Activated CD8-positive, alpha-beta memory T cell treated with anti-CD3 and anti-CD28 coated beads, Interleukin-2, amount 50 U/mL, for 1 hour (primary cell): Measurements from ENCODE around the gene SLAIN1.

Experiments
- DNase-seq: peaks from one replicate; pipeline ENCODE4 v3.0.0-alpha.2; 2020; ENCODE audit errors: extremely low read depth

Gene SLAIN1

DNA sequence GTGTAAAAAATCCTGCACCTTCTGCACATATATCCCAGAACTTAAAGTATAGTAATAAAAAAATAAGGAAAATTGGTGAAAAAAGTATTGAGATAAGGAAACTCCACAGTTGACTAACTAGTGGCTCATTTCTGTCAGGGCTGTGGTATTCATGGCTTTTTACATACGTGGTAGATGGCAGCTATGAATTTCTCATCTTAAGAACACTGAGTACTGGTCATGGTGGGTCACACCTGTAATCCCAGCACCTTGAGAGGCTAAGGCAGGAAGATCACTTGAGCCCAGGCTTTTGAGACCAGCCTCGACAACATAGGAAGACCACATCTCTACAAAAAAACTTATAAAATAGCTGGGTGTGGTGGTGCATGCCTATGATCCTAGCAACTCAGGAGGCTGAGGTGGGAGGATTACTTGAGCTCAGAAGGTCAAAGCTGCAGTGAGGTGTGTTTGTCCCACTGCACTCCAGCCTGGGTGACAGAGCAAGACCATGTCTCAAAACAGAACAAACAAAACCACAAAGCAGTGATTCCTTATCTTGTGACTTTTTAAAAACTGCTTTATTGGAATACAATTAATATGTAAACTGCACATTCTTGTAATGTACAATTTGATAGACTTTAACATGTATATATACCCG is 16.8 kb downstream of the SLAIN1 start:
- DNase-seq = no peak

DNA sequence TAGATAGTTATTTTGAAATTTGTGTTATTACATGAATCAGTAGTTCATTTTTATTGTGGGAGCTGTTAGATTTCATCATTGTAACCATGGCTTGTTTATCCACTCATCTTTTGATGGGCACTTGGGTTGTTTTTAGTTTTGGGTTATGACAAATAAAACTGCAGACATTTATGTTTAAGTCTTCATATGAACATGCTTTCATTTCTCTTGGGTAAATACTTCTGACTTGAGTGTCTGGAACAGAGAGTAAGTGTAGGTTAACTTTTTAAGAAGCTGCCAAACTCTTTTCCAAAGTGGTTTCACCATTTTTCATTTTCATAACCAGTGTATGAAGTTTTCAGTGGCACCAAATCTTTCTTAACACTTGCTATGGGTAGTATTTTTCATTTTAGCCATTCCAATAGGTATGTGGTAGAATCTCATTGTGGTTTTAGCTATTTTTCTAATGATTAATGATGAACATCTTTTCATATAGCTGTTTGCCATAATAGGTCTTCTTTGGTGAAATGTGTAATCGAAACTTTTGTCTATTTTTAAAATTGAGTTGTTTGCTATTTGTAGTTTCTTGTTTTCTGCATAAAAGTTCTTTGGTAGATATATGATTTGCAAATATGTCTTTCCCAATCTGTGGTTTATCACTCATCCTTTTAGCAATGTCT is 17.9 kb downstream of the SLAIN1 start:
- DNase-seq = no peak

GRCh38 chr13:77716692-77717091 is 19.2 kb downstream of the SLAIN1 start:
- no peak for DNase-seq

GRCh38 chr13:77717508-77717907 is 20.0 kb downstream of the SLAIN1 start:
- DNase-seq = no peak

DNA sequence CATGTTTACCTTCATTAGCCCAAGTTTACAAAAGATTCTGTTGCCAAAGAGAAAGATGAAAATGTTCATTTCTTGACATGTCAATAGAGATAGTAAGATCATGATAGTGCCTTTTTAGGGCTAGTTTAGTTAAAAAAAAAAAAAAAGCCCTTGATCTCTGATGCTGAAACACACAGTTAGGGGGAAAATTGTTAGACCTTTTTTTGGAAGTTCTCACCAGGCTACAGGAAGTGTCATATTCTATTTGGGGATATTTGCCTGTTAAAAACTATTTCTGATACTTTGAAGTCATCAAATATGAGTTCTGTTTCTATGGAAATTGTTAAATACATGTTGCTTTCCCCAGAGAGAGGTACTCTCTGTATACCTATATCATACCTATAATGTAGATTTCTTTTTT is 21.6 kb downstream of the SLAIN1 start:
- DNase-seq = no peak

DNA sequence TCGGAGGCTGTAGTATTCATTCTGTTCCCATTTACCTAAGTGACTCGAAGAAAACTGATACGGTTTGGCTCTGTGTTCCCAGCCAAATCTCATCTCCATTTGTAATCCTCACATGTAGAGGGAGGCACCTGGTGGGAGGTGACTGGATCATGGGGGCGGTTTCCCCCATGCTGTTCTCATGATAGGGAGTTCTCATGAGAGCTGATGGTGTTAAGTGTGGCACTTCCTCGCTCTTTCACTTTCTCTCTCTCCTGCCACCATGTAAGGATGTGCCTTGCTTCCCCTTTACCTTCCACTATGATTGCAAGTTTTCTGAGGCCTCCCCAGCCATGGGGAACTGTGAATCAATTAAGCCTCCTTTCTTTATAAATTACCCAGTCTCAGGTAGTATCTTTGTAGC is 23.5 kb downstream of the SLAIN1 start:
- DNase-seq = no peak

- DNase-seq = no peak
These were observed 26.6 kb downstream of the SLAIN1 start for GRCh38 chr13:77724092-77724491.

- DNase-seq = no peak
These were observed 27.6 kb downstream of the SLAIN1 start for GRCh38 chr13:77725071-77725470.

GRCh38 chr13:77728265-77729125 is 31.0 kb downstream of the SLAIN1 start:
- no peak for DNase-seq

- no peak for DNase-seq
These were observed 32.2 kb downstream of the SLAIN1 start for GRCh38 chr13:77729502-77730221.

GRCh38 chr13:77730572-77730971 is 33.1 kb downstream of the SLAIN1 start:
- DNase-seq = no peak

GRCh38 chr13:77732287-77732686 is 34.8 kb downstream of the SLAIN1 start:
- no peak for DNase-seq

DNA sequence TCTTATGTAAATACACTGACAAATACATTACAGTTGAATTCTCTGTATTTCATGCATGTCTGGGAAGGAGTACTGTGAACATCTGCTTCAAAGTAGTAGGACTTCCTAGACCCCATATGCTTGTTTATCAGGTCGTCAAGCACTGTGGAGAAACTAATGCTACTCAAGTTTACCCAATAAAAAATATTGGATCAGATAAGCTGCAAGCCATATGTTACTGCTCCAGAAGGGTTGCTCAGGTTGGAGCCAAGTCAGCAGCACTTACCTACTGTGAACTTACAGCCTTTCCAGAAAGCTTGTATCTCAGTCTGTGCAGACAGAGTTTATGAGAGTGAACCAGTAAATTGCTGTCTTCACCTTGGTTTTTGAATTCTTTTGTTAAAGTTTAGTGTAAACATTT is 36.2 kb downstream of the SLAIN1 start:
- no peak for DNase-seq

DNA sequence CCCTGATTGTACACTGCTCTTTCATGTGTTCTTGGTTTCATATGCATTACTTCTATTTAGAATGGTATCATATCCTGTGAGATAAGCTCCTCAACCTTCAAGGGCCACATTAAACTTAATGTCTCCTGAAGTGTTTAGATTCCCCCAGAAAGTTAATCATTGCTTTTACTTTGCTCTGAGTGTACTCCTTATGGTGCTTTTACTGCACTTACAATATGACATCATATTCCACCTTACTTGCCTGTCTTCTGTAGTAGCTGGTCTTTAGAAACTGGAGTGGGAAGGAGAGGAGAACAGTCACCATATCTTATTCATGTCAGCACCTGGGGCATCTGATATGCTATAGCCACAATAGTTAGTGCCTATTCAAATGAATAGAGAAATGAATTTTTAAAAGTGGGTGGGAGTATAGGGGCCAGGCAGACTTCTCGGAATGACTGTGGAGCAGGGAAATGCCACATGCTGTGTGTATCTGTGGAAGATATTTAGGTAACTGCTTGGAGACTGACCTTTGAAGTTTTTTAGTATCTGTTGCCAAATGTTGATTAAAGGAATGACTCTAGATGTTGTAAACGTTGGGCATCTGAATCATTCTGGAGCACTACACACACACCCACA is 40.2 kb downstream of the SLAIN1 start:
- DNase-seq = no peak

- DNase-seq = no peak
These were observed 42.7 kb downstream of the SLAIN1 start for GRCh38 chr13:77740097-77740735.

- DNase-seq = no peak
These were observed 43.6 kb downstream of the SLAIN1 start for GRCh38 chr13:77740931-77741596.

- DNase-seq = no peak
These were observed 44.1 kb downstream of the SLAIN1 start for GRCh38 chr13:77741597-77741972.

DNA sequence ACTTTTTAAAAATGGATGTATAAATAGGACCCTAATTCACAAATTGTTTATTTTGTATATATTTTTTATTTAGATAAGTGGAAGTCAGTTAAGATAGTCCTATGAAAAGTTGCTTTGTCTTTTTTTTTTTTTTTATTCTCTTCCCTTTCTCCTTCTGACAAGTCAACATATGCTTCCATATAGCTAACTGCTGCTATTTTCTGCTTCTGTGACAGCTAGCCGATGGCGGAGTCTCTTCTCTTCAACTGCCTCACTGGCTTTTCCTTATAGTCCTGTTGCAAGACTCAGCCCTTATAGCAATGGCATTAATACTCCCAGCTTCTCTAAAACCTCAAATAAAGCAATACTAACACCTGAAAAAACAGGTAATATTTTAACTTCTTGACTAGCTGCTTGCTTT is 45.3 kb downstream of the SLAIN1 start:
- DNase-seq = no peak

GRCh38 chr13:77745784-77746183 is 48.3 kb downstream of the SLAIN1 start:
- no peak for DNase-seq

DNA sequence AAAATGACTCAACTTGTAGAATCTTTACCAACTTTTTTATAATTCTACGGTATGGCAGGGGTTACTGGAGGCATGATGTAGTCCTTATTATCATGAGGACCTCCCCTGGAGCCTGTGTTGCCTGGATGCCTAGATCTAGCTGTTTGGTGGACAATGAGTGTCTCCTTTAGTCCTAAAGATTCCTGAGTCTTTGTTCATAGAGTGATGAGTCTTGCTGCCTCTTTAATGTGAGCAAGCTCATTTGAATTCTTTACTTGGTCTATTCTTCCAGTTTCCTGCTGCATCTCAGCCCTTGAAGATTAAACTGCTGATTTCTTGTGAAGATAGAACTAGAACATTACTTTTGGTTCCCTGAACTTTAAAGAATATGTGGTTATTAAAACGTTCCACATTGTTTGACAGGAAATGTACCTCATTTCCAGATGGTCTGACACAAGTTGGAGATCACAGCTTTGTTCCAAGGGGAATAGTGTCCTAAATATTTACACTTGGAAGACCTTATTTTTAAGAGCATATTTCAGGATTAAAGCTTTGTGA is 51.9 kb downstream of the SLAIN1 start:
- DNase-seq = no peak
